Measurements from ENCODE around the gene INTS7.

DNA sequence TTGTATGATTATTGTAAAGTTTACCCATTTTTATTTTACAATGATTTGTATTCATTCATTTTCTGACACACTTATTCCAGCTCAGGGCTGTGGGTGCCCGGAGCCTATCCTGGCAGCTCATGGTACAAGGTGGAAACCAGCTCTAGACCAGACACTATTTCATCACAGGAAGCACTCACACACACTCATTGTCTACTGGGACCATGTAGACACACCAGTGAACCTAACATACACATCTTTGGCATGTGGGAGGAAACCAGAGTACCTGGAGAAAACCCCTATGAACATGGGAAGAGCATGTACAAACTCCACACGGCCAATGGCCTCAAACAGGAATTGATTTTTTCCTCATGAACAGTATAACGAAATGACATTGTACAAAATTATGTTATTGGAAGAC lies 2.5 kb upstream of the INTS7 start:
- TF ChIP-seq, protein P1, sequence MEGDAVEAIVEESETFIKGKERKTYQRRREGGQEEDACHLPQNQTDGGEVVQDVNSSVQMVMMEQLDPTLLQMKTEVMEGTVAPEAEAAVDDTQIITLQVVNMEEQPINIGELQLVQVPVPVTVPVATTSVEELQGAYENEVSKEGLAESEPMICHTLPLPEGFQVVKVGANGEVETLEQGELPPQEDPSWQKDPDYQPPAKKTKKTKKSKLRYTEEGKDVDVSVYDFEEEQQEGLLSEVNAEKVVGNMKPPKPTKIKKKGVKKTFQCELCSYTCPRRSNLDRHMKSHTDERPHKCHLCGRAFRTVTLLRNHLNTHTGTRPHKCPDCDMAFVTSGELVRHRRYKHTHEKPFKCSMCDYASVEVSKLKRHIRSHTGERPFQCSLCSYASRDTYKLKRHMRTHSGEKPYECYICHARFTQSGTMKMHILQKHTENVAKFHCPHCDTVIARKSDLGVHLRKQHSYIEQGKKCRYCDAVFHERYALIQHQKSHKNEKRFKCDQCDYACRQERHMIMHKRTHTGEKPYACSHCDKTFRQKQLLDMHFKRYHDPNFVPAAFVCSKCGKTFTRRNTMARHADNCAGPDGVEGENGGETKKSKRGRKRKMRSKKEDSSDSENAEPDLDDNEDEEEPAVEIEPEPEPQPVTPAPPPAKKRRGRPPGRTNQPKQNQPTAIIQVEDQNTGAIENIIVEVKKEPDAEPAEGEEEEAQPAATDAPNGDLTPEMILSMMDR (IDR thresholded peaks at IDR 0.05), result no peak
- TF ChIP-seq POLR2AphosphoS5 (IDR thresholded peaks at IDR 0.05), result no peak

Measured in sigmoid colon (tissue), 4 donors.